H54 (cell line): ENCODE results near the gene ECEL1.
A peak's percentile ranks its signal among the peaks of the same experiment; 100 is the strongest.
"Not testable (repeated sequence)": the region's sequence is repeated elsewhere in the genome, so short reads cannot be mapped to it uniquely, and the experiment has no call there.

Source experiments
- DNase-seq: peaks from one replicate; pipeline ENCODE4 v3.0.0; 2011; ENCODE audit warnings: low spot score, mixed read lengths; ENCODE audit not compliant: insufficient read length
- FAIRE-seq: peaks from 3 replicates; lab custom pipeline; 2011; peaks lifted over from hg19 to GRCh38; lab: Jason Lieb, UNC
- POLR2A ChIP-seq: IDR thresholded peaks from 2 replicates; pipeline ENCODE4 v1.6.1; 2011; ENCODE audit warnings: low read depth, mild to moderate bottlenecking, low read length

The ECEL1 gene

GRCh38 chr2:232444409-232445148, 43.1 kb downstream of the ECEL1 start:
- TF ChIP-seq POLR2A = no peak
- DNase-seq = peak; percentile 86
- FAIRE-seq = no peak

GRCh38 chr2:232443669-232444408, 43.8 kb downstream of the ECEL1 start:
- not testable (repeated sequence) for FAIRE-seq, DNase-seq

DNA sequence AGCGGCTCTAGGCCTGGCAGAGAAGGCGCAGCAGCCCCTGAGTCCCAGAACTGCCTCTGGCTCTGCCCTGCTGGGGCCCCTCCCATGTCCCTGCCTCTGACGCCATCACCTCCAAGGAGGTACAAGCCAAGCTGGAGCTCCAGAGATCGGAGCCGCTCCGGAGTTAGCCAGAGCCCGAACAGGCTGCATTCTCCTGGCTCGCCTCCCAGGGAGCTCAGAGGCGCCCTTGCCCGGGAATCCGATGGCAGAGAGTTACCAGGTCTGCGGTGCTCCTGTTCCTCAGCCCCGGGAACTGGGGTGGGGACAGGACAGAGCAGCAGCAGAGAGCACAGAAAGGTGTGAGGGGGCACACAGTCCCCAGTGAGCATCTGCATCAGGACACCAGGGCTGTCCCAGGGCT, 44.6 kb downstream of the ECEL1 start:
- FAIRE-seq, DNase-seq: not testable (repeated sequence)

- not testable (repeated sequence) for DNase-seq, FAIRE-seq
These were observed 45.2 kb downstream of the ECEL1 start for GRCh38 chr2:232442431-232442830.

GRCh38 chr2:232441922-232442321, 45.7 kb downstream of the ECEL1 start:
- not testable (repeated sequence) for DNase-seq, FAIRE-seq

- TF ChIP-seq POLR2A = no peak
- no peak for FAIRE-seq
These were observed 46.4 kb downstream of the ECEL1 start for GRCh38 chr2:232441147-232441651.

GRCh38 chr2:232440220-232441018, 47.2 kb downstream of the ECEL1 start:
- DNase-seq = peak; percentile 80
- FAIRE-seq = not testable (repeated sequence)

More at GRCh38 chr2:232441147-232441651, 46.4 kb downstream of the ECEL1 start:
- DNase-seq = no peak

DNA sequence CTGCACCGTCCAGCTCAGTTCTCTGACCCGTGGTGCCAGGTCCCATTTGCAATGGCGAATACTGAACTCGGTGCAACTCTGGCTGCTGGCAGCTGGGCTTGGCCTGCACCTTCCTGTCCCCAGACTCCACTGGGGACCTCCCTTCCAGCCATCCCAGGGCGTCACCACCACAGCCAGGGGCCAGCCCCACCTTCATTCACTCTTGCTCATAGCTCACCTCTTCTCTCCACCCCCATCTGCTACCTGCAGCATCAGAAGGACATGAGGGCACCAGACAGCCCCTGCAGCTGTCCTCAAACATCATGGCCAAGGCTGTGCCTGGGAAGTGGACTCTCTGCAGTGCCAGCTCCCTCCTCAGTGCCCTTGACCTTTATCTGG, 47.9 kb downstream of the ECEL1 start:
- TF ChIP-seq POLR2A = no peak
- FAIRE-seq = no peak
- no peak for DNase-seq

DNA sequence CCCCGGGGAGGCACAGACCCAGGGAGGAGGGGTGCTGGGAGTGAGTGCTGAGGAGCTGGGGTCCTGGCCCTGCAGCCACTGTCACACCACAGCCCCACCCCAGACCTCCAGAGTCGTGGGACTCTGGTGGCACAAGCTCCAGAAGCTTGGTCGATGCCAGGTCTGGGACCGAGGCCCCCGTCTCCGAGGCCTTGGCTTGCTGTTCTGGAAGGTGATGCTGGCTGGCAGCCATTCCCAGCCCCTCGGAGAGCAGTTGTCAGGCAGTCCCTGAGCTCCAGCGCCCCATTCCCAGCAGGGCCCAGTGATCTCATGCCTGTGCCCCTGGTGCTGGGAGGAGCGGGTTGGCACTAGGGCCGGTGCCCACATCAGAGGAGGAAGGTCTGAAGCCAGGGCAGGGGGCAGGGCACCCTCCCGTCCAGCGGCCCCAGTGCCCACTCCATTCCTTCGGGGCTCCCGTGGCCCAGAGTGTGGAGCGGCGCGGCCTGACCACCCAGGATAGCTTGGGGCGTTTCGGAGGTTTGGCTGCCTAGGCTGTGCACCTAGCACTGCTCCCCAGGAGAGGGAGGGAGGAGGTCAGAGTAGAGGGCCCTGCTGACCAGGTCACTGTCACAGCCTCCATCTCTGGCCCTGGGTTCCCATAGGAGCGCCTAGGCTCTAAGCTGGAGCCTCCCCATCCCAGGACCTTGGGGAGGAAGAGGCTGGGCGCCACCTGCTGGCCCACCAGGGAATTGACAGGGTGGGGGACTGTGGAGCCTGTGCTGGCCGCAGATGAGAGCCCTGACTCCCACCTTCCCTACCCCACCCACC, 48.5 kb downstream of the ECEL1 start:
- DNase-seq = no peak
- TF ChIP-seq POLR2A = no peak
- FAIRE-seq = no peak

- DNase-seq = no peak
- TF ChIP-seq POLR2A = no peak
- FAIRE-seq = no peak
These were observed 49.5 kb downstream of the ECEL1 start for GRCh38 chr2:232438091-232438490.

GRCh38 chr2:232437195-232437571, 50.5 kb downstream of the ECEL1 start:
- TF ChIP-seq POLR2A = no peak
- no peak for FAIRE-seq
- no peak for DNase-seq

- FAIRE-seq = no peak
- TF ChIP-seq POLR2A = no peak
- DNase-seq = no peak
These were observed 51.0 kb downstream of the ECEL1 start for GRCh38 chr2:232436381-232437194.

GRCh38 chr2:232435805-232436204, 51.8 kb downstream of the ECEL1 start:
- DNase-seq = no peak
- TF ChIP-seq POLR2A = no peak
- FAIRE-seq = no peak
